IPS DF 6.9 (cell line): ENCODE measurements around the gene DISP2.
A peak's percentile ranks its signal among the peaks of the same experiment; 100 is the strongest.

Experiments used
- DNase-seq: peaks from one replicate; pipeline ENCODE4 v3.0.0-alpha.2; 2013; ENCODE audit warnings: low read depth, low spot score
- H3K27ac ChIP-seq: one replicate; pipeline ENCODE4 v1.5.1; 2013; ENCODE audit warnings: low read length, control low read depth
- H3K27me3 ChIP-seq: 2 replicates; pipeline ENCODE4 v1.6.1; 2013; ENCODE audit warnings: mild to moderate bottlenecking, low read length; ENCODE audit not compliant: control insufficient read depth, insufficient read depth
- H3K36me3 ChIP-seq: 2 replicates; pipeline ENCODE4 v1.6.1; 2013; ENCODE audit warnings: low read length; ENCODE audit not compliant: control insufficient read depth, insufficient read depth
- H3K4me1 ChIP-seq: 2 replicates; pipeline ENCODE4 v1.6.1; 2013; ENCODE audit warnings: low read length; ENCODE audit not compliant: control insufficient read depth, insufficient read depth
- H3K4me3 ChIP-seq: 2 replicates; pipeline ENCODE4 v1.5.1; 2013; ENCODE audit warnings: mild to moderate bottlenecking, low read length
- H3K9me3 ChIP-seq: 2 replicates; pipeline ENCODE4 v1.6.1; 2013; ENCODE audit warnings: low read length, inconsistent platforms; ENCODE audit not compliant: control insufficient read depth, insufficient read depth
- WGBS: extraction: QIAGEN DNeasy Blood & Tissue Kit; methylation state at CpG from one replicate; pipeline ENCODE4 v1.1.7; 2013; ENCODE audit warnings: mixed read lengths, missing lambda C conversion rate; ENCODE audit not compliant: insufficient read length, insufficient coverage; 5-methylcytosine and 5-hydroxymethylcytosine counted together

The DISP2 gene

GRCh38 chr15:40397688-40398412 is 39.8 kb downstream of the DISP2 start:
- no CpG with 5 or more reads among the region's 8 CpGs for WGBS
- no peak for DNase-seq
- Histone ChIP-seq H3K4me1 (no peaks in the 10 kb centered on the region), H3K9me3 (no peaks in the 10 kb centered on the region), H3K27ac (no peak overlapping the region), H3K27me3 (no peaks in the 10 kb centered on the region), H3K4me3 (no peak overlapping the region), H3K36me3 (no peaks in the 10 kb centered on the region; the same call in 1 of the 2 replicates)

- Histone ChIP-seq H3K4me3 (no peak overlapping the region), H3K36me3 (no peaks in the 10 kb centered on the region; the same call in 1 of the 2 replicates), H3K4me1 (no peaks in the 10 kb centered on the region), H3K27me3 (no peaks in the 10 kb centered on the region), H3K27ac (no peak overlapping the region), H3K9me3 (no peaks in the 10 kb centered on the region)
- DNase-seq, result no peak
- no CpG with 5 or more reads among the region's 4 CpGs for WGBS
These were observed 40.4 kb downstream of the DISP2 start for GRCh38 chr15:40398413-40398873.

GRCh38 chr15:40399370-40399769 is 41.4 kb downstream of the DISP2 start:
- H3K9me3 ChIP-seq, result no peaks in the 10 kb centered on the region
- WGBS, result no CpG with 5 or more reads among the region's 7 CpGs
- no peaks in the 10 kb centered on the region for H3K27me3 ChIP-seq
- no peak for DNase-seq
- H3K27ac ChIP-seq, result no peak overlapping the region
- H3K4me1 ChIP-seq, result no peaks in the 10 kb centered on the region
- H3K36me3 ChIP-seq, result no peaks in the 10 kb centered on the region
- no peak overlapping the region for H3K4me3 ChIP-seq

GRCh38 chr15:40405501-40406381 is 47.7 kb downstream of the DISP2 start, which contains the start of gene IVD:
IVD (plus strand) TSS chr15:40405795; CDS start chr15:40405828, 33 bp downstream.
- no CpG with 5 or more reads among the region's 54 CpGs for WGBS

GRCh38 chr15:40407330-40407990 is 49.4 kb downstream of the DISP2 start:
- no CpG with 5 or more reads among the region's 8 CpGs for WGBS
- H3K4me3 ChIP-seq, result no peak overlapping the region
- no peaks in the 10 kb centered on the region for H3K9me3 ChIP-seq
- H3K36me3 ChIP-seq, result peaks cover 32% of the 10 kb centered on the region
- no peaks in the 10 kb centered on the region for H3K4me1 ChIP-seq
- H3K27ac ChIP-seq, result no peak overlapping the region
- no peak for DNase-seq
- no peaks in the 10 kb centered on the region for H3K27me3 ChIP-seq

More at GRCh38 chr15:40405501-40406381, 47.7 kb downstream of the DISP2 start, which contains the start of gene IVD:
- peak; percentile 84 for DNase-seq
- H3K27ac ChIP-seq, result no peak within 1 kb of the TSS
- H3K36me3 ChIP-seq, result peaks cover 17% of the 10 kb centered on the region
- no peaks in the 10 kb centered on the region for H3K27me3 ChIP-seq
- H3K4me3 ChIP-seq, result peak within 1 kb of the TSS; percentile 87
- no peaks in the 10 kb centered on the region for H3K9me3 ChIP-seq
- no peaks in the 10 kb centered on the region for H3K4me1 ChIP-seq

- H3K27me3 ChIP-seq, result no peaks in the 10 kb centered on the region
- no peak for DNase-seq
- no peaks in the 10 kb centered on the region for H3K4me1 ChIP-seq
- no peaks in the 10 kb centered on the region for H3K9me3 ChIP-seq
- H3K36me3 ChIP-seq, result peaks cover 46% of the 10 kb centered on the region
- H3K4me3 ChIP-seq, result no peak overlapping the region
- WGBS, result no CpG with 5 or more reads among the region's 3 CpGs
- H3K27ac ChIP-seq, result no peak overlapping the region
These were observed 51.3 kb downstream of the DISP2 start for GRCh38 chr15:40409366-40409765.

GRCh38 chr15:40410476-40410875 is 52.5 kb downstream of the DISP2 start:
- no peaks in the 10 kb centered on the region for H3K27me3 ChIP-seq
- H3K36me3 ChIP-seq, result peaks cover 56% of the 10 kb centered on the region
- H3K4me1 ChIP-seq, result no peaks in the 10 kb centered on the region
- no peaks in the 10 kb centered on the region for H3K9me3 ChIP-seq
- H3K4me3 ChIP-seq, result no peak overlapping the region
- no peak overlapping the region for H3K27ac ChIP-seq
- no CpG with 5 or more reads among the region's 11 CpGs for WGBS
- DNase-seq, result no peak

GRCh38 chr15:40412095-40412759 is 54.2 kb downstream of the DISP2 start:
- WGBS, result no CpG with 5 or more reads among the region's 7 CpGs
- H3K36me3 ChIP-seq, result peaks cover 64% of the 10 kb centered on the region
- no peak overlapping the region for H3K27ac ChIP-seq

GRCh38 chr15:40413036-40413435 is 55.0 kb downstream of the DISP2 start:
- Histone ChIP-seq H3K27ac (no peak overlapping the region), H3K9me3 (no peaks in the 10 kb centered on the region), H3K4me1 (no peaks in the 10 kb centered on the region), H3K4me3 (no peak overlapping the region), H3K27me3 (no peaks in the 10 kb centered on the region), H3K36me3 (peaks cover 63% of the 10 kb centered on the region)
- DNase-seq, result no peak
- no CpG with 5 or more reads among the region's 9 CpGs for WGBS

More at GRCh38 chr15:40412095-40412759, 54.2 kb downstream of the DISP2 start:
- H3K27me3 ChIP-seq, result no peaks in the 10 kb centered on the region
- no peak for DNase-seq
- H3K4me3 ChIP-seq, result no peak overlapping the region
- H3K9me3 ChIP-seq, result no peaks in the 10 kb centered on the region
- no peaks in the 10 kb centered on the region for H3K4me1 ChIP-seq

- H3K27me3 ChIP-seq, result no peaks in the 10 kb centered on the region
- H3K4me3 ChIP-seq, result no peak overlapping the region
- H3K27ac ChIP-seq, result no peak overlapping the region
- H3K4me1 ChIP-seq, result no peaks in the 10 kb centered on the region
- WGBS, result no CpG with 5 or more reads among the region's 7 CpGs
- no peak for DNase-seq
- H3K36me3 ChIP-seq, result peaks cover 59% of the 10 kb centered on the region
- no peaks in the 10 kb centered on the region for H3K9me3 ChIP-seq
These were observed 56.8 kb downstream of the DISP2 start for GRCh38 chr15:40414816-40415215.
